ENCODE measurements around the gene TGFBR3. TPM values are rescaled to one million over a fixed set of nuclear protein-coding genes. Genes with fewer than 3 reads are reported as not detected.

TGFBR3 gene
- total RNA-seq, 4 donors from 2014 or later, result 87.8 to 388 (median 212) TPM

- Histone ChIP-seq H3K4me3 (no peak overlapping the region), H3K36me3 (no peaks in the 10 kb centered on the region), H3K4me1 (peaks cover 3 to 4% of the 10 kb centered on the region in 2 donors), H3K27ac (peak overlapping the region; percentile 33 to 54), H3K27me3 (no peaks in the 10 kb centered on the region), H3K9me3 (no peaks in the 10 kb centered on the region)
- intact Hi-C loops (cut with DNase I; ENCODE audit: low total_unique reads), result no loop called here
- DNase-seq, result no peak
- TF ChIP-seq CTCF (IDR thresholded peaks at IDR 0.05), result no peak
- no peak for TF ChIP-seq POLR2A (IDR thresholded peaks at IDR 0.05)
These were observed 192.4 kb downstream of the TGFBR3 start for GRCh38 chr1:91693557-91693956.

DNA sequence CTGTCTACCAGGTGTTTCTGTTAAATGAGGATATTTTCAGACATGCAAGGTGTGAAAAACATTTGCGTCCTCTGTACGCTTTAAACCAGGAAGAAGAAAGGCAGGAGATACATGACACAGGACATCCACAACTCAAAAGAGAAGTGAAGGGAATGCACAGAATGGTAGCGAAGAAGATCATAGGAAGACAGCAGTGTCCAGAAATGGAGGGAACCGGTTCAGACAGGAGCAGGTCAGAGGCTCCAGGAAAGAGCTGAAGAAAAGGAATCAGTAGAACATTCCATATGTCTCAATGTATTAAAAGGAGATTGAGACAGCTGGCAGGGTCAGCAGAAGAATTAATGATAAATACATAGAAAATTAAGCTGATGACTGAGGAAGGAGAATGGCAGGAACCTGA, 194.4 kb downstream of the TGFBR3 start:
- no peaks in the 10 kb centered on the region for H3K9me3 ChIP-seq
- H3K4me1 ChIP-seq, result peaks cover 3 to 4% of the 10 kb centered on the region in 2 donors
- no peak overlapping the region for H3K4me3 ChIP-seq
- intact Hi-C loops (cut with DNase I; ENCODE audit: low total_unique reads), result no loop called here
- peak overlapping the region in 1 of 2 donors; percentile 89 for H3K27ac ChIP-seq
- no peak for TF ChIP-seq CTCF (IDR thresholded peaks at IDR 0.05)
- no peak for TF ChIP-seq POLR2A (IDR thresholded peaks at IDR 0.05)
- H3K36me3 ChIP-seq, result no peaks in the 10 kb centered on the region
- no peak for DNase-seq
- H3K27me3 ChIP-seq, result no peaks in the 10 kb centered on the region

- DNase-seq, result peak in 1 of 2 donors; percentile 48
- intact Hi-C loops (cut with DNase I; ENCODE audit: low total_unique reads), result no loop called here
- no peaks in the 10 kb centered on the region for H3K36me3 ChIP-seq
- H3K27ac ChIP-seq, result peak overlapping the region; percentile 61 to 89
- no peak overlapping the region for H3K4me3 ChIP-seq
- no peak for TF ChIP-seq CTCF (IDR thresholded peaks at IDR 0.05)
- peak in 1 of 2 donors; percentile 34 for TF ChIP-seq POLR2A (IDR thresholded peaks at IDR 0.05)
- peaks cover 3 to 4% of the 10 kb centered on the region in 2 donors for H3K4me1 ChIP-seq
- H3K27me3 ChIP-seq, result no peaks in the 10 kb centered on the region
- H3K9me3 ChIP-seq, result no peaks in the 10 kb centered on the region
These were observed 196.1 kb downstream of the TGFBR3 start for GRCh38 chr1:91689641-91690481.

GRCh38 chr1:91687452-91687851, 198.5 kb downstream of the TGFBR3 start:
- intact Hi-C loops (cut with DNase I; ENCODE audit: low total_unique reads), result no loop called here
- Histone ChIP-seq H3K27me3 (no peaks in the 10 kb centered on the region), H3K36me3 (no peaks in the 10 kb centered on the region), H3K4me3 (no peak overlapping the region), H3K27ac (peak overlapping the region; percentile 53 to 72), H3K4me1 (peaks cover 0 to 3% of the 10 kb centered on the region in 2 donors), H3K9me3 (no peaks in the 10 kb centered on the region)
- TF ChIP-seq POLR2A (IDR thresholded peaks at IDR 0.05) (no peak), CTCF (IDR thresholded peaks at IDR 0.05) (no peak)
- no peak for DNase-seq

DNA sequence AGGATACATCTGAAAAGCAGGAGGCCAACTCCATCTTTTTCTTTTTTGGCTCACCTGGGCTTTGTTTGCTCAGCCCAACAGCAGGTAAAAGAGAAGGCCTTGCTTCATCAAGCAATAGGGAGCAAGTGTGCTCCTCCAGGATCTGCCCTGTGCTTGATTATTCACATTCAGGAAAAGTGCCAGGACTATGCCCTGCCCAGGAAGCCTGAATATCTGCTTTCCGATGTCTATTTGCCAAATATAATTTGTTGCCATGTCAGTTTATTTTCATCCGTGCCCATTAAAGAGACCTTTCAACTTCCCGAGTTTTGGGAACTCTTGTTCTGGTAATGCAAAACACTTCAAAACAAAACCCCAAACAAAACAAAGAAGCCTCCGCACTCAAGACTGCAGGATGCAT, 200.0 kb downstream of the TGFBR3 start:
- TF ChIP-seq CTCF (IDR thresholded peaks at IDR 0.05) (no peak), POLR2A (IDR thresholded peaks at IDR 0.05) (no peak)

More for the DNA sequence above, 200.0 kb downstream of the TGFBR3 start:
- peaks cover 0 to 3% of the 10 kb centered on the region in 2 donors for H3K4me1 ChIP-seq
- peak overlapping the region; percentile 53 to 72 for H3K27ac ChIP-seq
- intact Hi-C loops (cut with DNase I; ENCODE audit: low total_unique reads), result no loop called here
- DNase-seq, result no peak
- no peaks in the 10 kb centered on the region for H3K36me3 ChIP-seq
- H3K9me3 ChIP-seq, result no peaks in the 10 kb centered on the region
- H3K27me3 ChIP-seq, result no peaks in the 10 kb centered on the region
- no peak overlapping the region for H3K4me3 ChIP-seq
